Measurements from ENCODE around the gene CITED4.

Gene CITED4

GRCh38 chr1:40887012-40887378 is 24.8 kb upstream of the CITED4 start:
- H3K27ac ChIP-seq = no peak overlapping the region
- H3K4me3 ChIP-seq = no peak overlapping the region
- TF ChIP-seq, protein P1, sequence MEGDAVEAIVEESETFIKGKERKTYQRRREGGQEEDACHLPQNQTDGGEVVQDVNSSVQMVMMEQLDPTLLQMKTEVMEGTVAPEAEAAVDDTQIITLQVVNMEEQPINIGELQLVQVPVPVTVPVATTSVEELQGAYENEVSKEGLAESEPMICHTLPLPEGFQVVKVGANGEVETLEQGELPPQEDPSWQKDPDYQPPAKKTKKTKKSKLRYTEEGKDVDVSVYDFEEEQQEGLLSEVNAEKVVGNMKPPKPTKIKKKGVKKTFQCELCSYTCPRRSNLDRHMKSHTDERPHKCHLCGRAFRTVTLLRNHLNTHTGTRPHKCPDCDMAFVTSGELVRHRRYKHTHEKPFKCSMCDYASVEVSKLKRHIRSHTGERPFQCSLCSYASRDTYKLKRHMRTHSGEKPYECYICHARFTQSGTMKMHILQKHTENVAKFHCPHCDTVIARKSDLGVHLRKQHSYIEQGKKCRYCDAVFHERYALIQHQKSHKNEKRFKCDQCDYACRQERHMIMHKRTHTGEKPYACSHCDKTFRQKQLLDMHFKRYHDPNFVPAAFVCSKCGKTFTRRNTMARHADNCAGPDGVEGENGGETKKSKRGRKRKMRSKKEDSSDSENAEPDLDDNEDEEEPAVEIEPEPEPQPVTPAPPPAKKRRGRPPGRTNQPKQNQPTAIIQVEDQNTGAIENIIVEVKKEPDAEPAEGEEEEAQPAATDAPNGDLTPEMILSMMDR (IDR thresholded peaks at IDR 0.05) = no peak
- no peak for DNase-seq (ENCODE audit: low spot score)

GRCh38 chr1:40886318-40887011 is 24.3 kb upstream of the CITED4 start:
- H3K4me3 ChIP-seq = no peak overlapping the region
- TF ChIP-seq, protein P1 (IDR thresholded peaks at IDR 0.05) = no peak

GRCh38 chr1:40884055-40884795 is 22.1 kb upstream of the CITED4 start:
- peak overlapping the region; percentile 56 for H3K4me3 ChIP-seq
- no peak overlapping the region for H3K27ac ChIP-seq
- TF ChIP-seq, protein P1 (IDR thresholded peaks at IDR 0.05) = no peak
- no peak for DNase-seq (ENCODE audit: low spot score)

More at GRCh38 chr1:40886318-40887011, 24.3 kb upstream of the CITED4 start:
- DNase-seq (ENCODE audit: low spot score) = no peak
- no peak overlapping the region for H3K27ac ChIP-seq

DNA sequence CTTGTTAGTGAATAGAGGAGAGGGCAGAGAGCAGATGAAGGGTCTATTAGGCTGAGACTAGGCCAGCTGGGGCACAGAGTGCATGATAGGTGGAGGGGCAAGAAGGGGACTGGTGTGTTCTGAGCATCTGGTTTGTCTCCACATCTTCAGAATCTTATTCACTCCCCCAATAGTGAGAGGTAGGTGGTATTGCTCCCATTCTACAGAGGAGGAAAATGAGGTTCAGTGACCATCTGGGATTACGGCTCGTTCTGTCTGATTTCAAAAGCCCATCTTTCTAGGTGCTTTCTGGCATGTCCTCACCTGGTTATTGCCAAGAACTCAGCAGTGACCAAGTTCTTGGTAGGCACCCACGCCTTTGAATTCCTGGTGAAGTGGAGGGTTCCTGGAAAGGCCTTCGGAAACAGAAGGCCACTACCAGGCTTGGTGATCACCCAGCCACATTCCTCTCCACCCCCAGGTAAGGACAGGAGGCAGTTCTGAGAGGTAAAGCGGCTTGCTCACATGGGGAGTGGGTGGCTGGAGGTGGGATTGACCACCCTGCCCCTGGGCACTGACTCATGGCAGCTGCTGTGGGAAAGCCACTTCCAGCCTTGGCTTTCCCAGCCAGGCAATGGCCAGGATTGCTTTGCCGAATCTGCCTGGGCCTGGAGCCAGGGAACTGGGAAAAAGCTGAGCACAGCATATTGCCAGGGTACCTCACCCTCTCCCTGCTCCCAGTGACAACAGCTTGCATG is 18.8 kb upstream of the CITED4 start:
- no peak for DNase-seq (ENCODE audit: low spot score)
- Histone ChIP-seq H3K4me3 (no peak overlapping the region), H3K27ac (no peak overlapping the region)
- TF ChIP-seq, protein P1 (IDR thresholded peaks at IDR 0.05) = no peak

DNA sequence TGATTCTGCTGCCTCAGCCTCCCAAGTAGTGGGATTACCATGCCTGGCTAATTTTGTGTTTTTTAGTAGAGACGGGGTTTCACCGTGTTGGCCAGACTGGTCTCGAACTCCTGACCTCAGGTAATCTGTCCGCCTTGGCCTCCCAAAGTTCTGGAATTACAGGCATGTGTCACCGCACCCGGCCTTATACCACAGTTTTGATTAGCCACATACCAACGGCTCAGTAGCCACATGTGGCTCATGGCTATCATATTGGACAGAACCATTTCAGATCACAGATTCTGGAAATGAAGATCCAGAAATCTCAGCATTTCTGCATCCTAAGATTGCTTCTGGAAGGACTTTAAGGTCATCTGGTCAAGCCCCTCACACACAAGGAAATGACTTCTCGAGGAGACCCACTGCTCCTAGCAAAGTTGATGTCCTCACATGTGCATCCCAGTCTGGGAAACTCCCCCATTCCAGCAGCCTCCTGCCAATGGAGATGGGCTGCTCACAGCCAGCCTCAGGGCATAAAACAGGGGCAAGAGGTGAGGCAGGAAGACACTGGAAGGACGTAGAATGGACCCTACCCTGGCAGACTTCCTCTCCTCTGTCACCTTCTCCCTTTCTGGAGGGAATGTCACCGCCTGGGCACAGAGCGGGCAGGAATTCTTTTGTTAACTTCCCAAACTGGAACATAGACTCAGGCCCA is 17.5 kb upstream of the CITED4 start:
- TF ChIP-seq, protein P1 (IDR thresholded peaks at IDR 0.05) = no peak
- no peak overlapping the region for H3K4me3 ChIP-seq
- H3K27ac ChIP-seq = no peak overlapping the region
- no peak for DNase-seq (ENCODE audit: low spot score)

GRCh38 chr1:40878906-40879305 is 16.7 kb upstream of the CITED4 start:
- no peak overlapping the region for H3K4me3 ChIP-seq
- TF ChIP-seq, protein P1 (IDR thresholded peaks at IDR 0.05) = no peak
- DNase-seq (ENCODE audit: low spot score) = no peak
- no peak overlapping the region for H3K27ac ChIP-seq
